ENCODE data around the gene VAV2.

Gene VAV2

GRCh38 chr9:133991964-133992779, at the start of gene VAV2:
TSS of gene VAV2 (minus strand) at chr9:133992324. CDS start at chr9:133992278, 46 bp downstream.
- peak; percentile 12 for DNase-seq (ENCODE audit: low spot score)

GRCh38 chr9:134041649-134041962, 49.5 kb upstream of the VAV2 start:
- DNase-seq (ENCODE audit: low spot score), result no peak

GRCh38 chr9:134040781-134041648, 48.9 kb upstream of the VAV2 start:
- DNase-seq (ENCODE audit: low spot score), result no peak

GRCh38 chr9:134040176-134040565, 48.0 kb upstream of the VAV2 start:
- no peak for DNase-seq (ENCODE audit: low spot score)

GRCh38 chr9:134039386-134040175, 47.5 kb upstream of the VAV2 start:
- no peak for DNase-seq (ENCODE audit: low spot score)

- DNase-seq (ENCODE audit: low spot score), result no peak
Measured at GRCh38 chr9:134037641-134038040, 45.5 kb upstream of the VAV2 start.

- no peak for DNase-seq (ENCODE audit: low spot score)
Measured at GRCh38 chr9:134036130-134036529, 44.0 kb upstream of the VAV2 start.

GRCh38 chr9:134035041-134036039, 43.2 kb upstream of the VAV2 start:
- DNase-seq (ENCODE audit: low spot score), result no peak

GRCh38 chr9:134034215-134035040, 42.3 kb upstream of the VAV2 start:
- no peak for DNase-seq (ENCODE audit: low spot score)

- DNase-seq (ENCODE audit: low spot score), result no peak
Measured at GRCh38 chr9:134033516-134034214, 41.5 kb upstream of the VAV2 start.

GRCh38 chr9:134032456-134033222, 40.5 kb upstream of the VAV2 start:
- no peak for DNase-seq (ENCODE audit: low spot score)

GRCh38 chr9:134031783-134032182, 39.7 kb upstream of the VAV2 start:
- DNase-seq (ENCODE audit: low spot score), result no peak

GRCh38 chr9:134030821-134031470, 38.8 kb upstream of the VAV2 start:
- no peak for DNase-seq (ENCODE audit: low spot score)

GRCh38 chr9:134029248-134030226, 37.4 kb upstream of the VAV2 start:
- DNase-seq (ENCODE audit: low spot score), result no peak

- DNase-seq (ENCODE audit: low spot score), result no peak
Measured at GRCh38 chr9:134028575-134029247, 36.6 kb upstream of the VAV2 start.

- DNase-seq (ENCODE audit: low spot score), result no peak
Measured at GRCh38 chr9:134028076-134028475, 36.0 kb upstream of the VAV2 start.

- DNase-seq (ENCODE audit: low spot score), result no peak
Measured at GRCh38 chr9:134027561-134027960, 35.4 kb upstream of the VAV2 start.
